Karpas-422 (cell line): ENCODE measurements around the gene PKNOX2. TPM values are rescaled to one million over a fixed set of nuclear protein-coding genes. Genes with fewer than 3 reads are reported as not detected.
A peak's percentile ranks its signal among the peaks of the same experiment; 100 is the strongest.

Experiments
- DNase-seq: peaks from one replicate; pipeline ENCODE4 v3.0.0-alpha.2; 2015
- H2AFZ ChIP-seq: fragments of 200-600 bp; sonication (generic); 2 replicates; pipeline ENCODE4 v1.6.1; 2014; ENCODE audit warnings: antibody characterized with exemption, low read length, mixed read lengths
- H3K27ac ChIP-seq: fragments of 200-600 bp; sonication (generic); 2 replicates; pipeline ENCODE4 v1.5.1; 2014; ENCODE audit warnings: mild to moderate bottlenecking, low read length, moderate library complexity
- H3K27me3 ChIP-seq: fragments of 200-600 bp; sonication (generic); 2 replicates; pipeline ENCODE4 v1.6.1; 2014; ENCODE audit warnings: low read length, mixed read lengths
- H3K36me3 ChIP-seq: fragments of 200-600 bp; sonication (generic); 2 replicates; pipeline ENCODE4 v1.6.1; 2014; ENCODE audit warnings: low read length, mixed read lengths; ENCODE audit not compliant: insufficient read depth
- H3K4me1 ChIP-seq: fragments of 200-600 bp; sonication (generic); 2 replicates; pipeline ENCODE4 v1.6.1; 2014; ENCODE audit warnings: mild to moderate bottlenecking, low read length, mixed read lengths
- H3K4me2 ChIP-seq: fragments of 200-600 bp; sonication (generic); 2 replicates; pipeline ENCODE4 v1.6.1; 2014; ENCODE audit warnings: low read length, low read depth, mild to moderate bottlenecking; ENCODE audit not compliant: poor library complexity, severe bottlenecking
- H3K4me3 ChIP-seq: fragments of 200-600 bp; sonication (generic); 2 replicates; pipeline ENCODE4 v1.5.1; 2014; ENCODE audit warnings: mild to moderate bottlenecking, antibody characterized with exemption, low read length, mixed read lengths
- H3K79me2 ChIP-seq: fragments of 200-600 bp; sonication (generic); 2 replicates; pipeline ENCODE4 v1.6.1; 2014; ENCODE audit warnings: mild to moderate bottlenecking, low read length, mixed read lengths
- H3K9ac ChIP-seq: fragments of 200-600 bp; sonication (generic); 2 replicates; pipeline ENCODE4 v1.6.0; 2014; ENCODE audit warnings: low read length
- H3K9me2 ChIP-seq: fragments of 200-600 bp; sonication (generic), shearing (Covaris generic); replicated peaks from 2 replicates; pipeline ENCODE4 v1.6.0; 2014; ENCODE audit warnings: mild to moderate bottlenecking, low read length, moderate library complexity; ENCODE audit not compliant: insufficient read depth
- H3K9me3 ChIP-seq: fragments of 300-700, 200-600 bp; sonication (generic); 2 replicates; pipeline ENCODE4 v1.6.1; 2014; ENCODE audit warnings: low read length, mixed read lengths
- H4K20me1 ChIP-seq: fragments of 200-600 bp; sonication (generic); 2 replicates; pipeline ENCODE4 v1.6.1; 2014; ENCODE audit warnings: mild to moderate bottlenecking, antibody characterized with exemption, low read length, low read depth; ENCODE audit not compliant: insufficient read depth
- total RNA-seq: library from RNA; depleted of rRNA; stranded (reverse); fragments of >200 nt; shearing (Covaris generic); gene quantifications from 2 replicates; pipeline ENCODE4 v1.2.3, GENCODE V29; 2014; ENCODE audit warnings: low replicate concordance

The PKNOX2 gene
- total RNA-seq, 1 experiment from 2014 or later: 1.5 TPM

DNA sequence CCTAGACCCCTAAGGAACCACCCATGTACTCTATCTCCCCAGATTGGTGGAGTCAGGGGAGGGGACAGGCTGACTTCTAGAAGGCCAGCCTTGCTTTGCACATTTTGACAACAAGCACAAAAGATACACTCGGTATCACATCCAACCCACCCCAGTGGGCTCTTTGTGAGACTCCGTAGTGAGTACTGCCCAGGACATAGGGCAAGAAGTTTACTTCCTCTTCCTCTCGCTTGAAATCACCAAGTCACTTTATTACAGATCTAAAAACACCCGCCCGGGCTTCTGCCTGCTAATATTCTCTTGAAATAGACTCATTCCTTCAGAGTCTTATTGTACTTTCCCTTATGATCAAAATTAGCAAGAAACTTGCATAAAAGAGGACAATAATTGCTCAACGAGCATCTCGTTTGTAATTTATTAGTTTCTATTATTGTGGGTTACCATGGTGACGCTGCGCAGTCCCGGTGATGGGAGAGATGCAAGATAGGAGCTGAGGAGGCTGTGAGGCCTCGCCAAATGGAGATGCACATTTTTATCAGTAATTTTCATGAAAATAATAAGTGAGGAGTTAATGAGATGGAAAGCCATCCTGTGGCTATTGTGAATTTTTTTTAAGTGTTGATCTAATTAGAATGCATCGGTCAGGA lies 234.6 kb downstream of the PKNOX2 start:
- no peaks in the 10 kb centered on the region for H4K20me1 ChIP-seq
- peak overlapping the region; percentile 56 for H3K4me2 ChIP-seq
- peaks cover 88% of the 10 kb centered on the region for H3K4me1 ChIP-seq
- no peaks in the 10 kb centered on the region for H3K9me3 ChIP-seq
- H3K9ac ChIP-seq: peak overlapping the region; percentile 61
- no peaks in the 10 kb centered on the region for H3K36me3 ChIP-seq
- 0 out of 2 replicates have a peak overlapping the region, but pooled peaks have one; percentile 36 for H2AFZ ChIP-seq
- H3K9me2 ChIP-seq: no peaks in the 10 kb centered on the region
- peak overlapping the region; percentile 39; the same call in 1 of the 2 replicates for H3K4me3 ChIP-seq
- no peaks in the 10 kb centered on the region for H3K27me3 ChIP-seq
- H3K27ac ChIP-seq: peak overlapping the region; percentile 84
- H3K79me2 ChIP-seq: no peaks in the 10 kb centered on the region
- DNase-seq: peak; percentile 74

DNA sequence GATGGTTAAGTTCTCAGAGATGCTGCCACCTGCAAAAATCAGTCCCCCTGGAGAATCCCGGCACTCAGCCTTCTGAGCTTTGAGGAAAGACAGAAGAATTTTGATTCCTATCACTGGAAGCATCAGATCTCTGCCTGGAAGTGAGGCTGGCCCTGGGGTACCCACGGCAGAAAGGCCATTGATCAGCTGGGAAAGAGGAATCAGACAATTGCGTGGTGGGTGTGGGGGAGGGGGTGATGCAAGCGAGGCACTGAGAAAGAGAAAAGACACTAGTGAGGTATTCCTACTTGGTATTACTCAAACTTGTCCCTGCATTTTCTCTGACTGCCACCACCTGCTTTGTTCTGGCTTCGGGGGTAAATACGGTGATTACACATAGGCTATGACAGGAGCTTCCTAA lies 235.4 kb downstream of the PKNOX2 start:
- no peaks in the 10 kb centered on the region for H3K9me3 ChIP-seq
- peak overlapping the region; percentile 56 for H3K4me2 ChIP-seq
- H3K4me3 ChIP-seq: no peak overlapping the region
- H2AFZ ChIP-seq: no peak overlapping the region
- H3K36me3 ChIP-seq: no peaks in the 10 kb centered on the region
- peaks cover 90% of the 10 kb centered on the region for H3K4me1 ChIP-seq
- no peaks in the 10 kb centered on the region for H3K9me2 ChIP-seq
- no peaks in the 10 kb centered on the region for H3K27me3 ChIP-seq
- H3K9ac ChIP-seq: peak overlapping the region; percentile 30; the same call in 1 of the 2 replicates
- no peaks in the 10 kb centered on the region for H4K20me1 ChIP-seq
- no peaks in the 10 kb centered on the region for H3K79me2 ChIP-seq
- H3K27ac ChIP-seq: peak overlapping the region; percentile 84; the same call in 1 of the 2 replicates
- DNase-seq: peak; percentile 31

DNA sequence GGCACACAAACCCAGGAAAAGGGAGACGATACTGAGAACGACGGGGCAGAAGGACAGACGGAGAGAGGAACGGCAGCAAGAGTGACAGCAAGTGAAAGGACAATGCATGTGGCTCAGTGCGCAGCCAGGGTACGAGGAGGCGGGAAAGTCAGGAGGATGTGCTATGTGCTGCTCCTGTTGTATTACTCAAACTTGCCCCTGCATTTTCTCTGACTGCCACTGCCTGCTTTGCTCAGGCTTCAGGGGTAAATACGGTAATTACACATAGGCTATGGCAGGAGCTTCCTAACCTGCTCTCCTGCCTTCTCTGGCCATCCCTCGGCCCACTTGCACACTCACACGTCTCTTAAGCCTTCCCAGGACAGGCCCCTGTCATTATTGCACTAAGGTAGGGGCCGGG lies 236.7 kb downstream of the PKNOX2 start:
- Histone ChIP-seq H3K4me3 (no peak overlapping the region), H3K27ac (no peak overlapping the region), H3K4me1 (peaks cover 91% of the 10 kb centered on the region), H3K79me2 (no peaks in the 10 kb centered on the region), H3K4me2 (no peak overlapping the region), H4K20me1 (no peaks in the 10 kb centered on the region), H3K27me3 (no peaks in the 10 kb centered on the region), H3K9me3 (no peaks in the 10 kb centered on the region), H2AFZ (no peak overlapping the region), H3K9ac (no peak overlapping the region), H3K36me3 (no peaks in the 10 kb centered on the region), H3K9me2 (no peaks in the 10 kb centered on the region)
- peak; percentile 45 for DNase-seq

DNA sequence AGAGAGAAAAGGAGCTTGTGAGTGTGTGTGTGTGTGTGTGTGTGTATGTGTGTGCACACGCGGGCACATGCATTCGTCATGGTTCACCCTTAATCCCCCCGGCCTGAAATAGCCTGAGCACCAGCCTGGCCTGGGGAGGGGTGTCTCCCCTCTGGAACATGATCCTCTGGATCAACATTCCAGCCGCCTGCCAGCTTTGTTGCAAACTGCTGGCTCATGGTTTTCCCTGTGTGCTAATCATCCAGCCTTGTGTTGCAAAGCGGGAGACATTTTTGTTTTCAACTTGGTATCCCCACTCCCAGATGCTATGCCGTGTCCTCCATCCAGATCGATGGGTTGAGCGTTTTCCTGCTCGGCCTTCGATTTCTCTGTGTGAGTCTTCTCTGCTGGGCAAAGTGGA lies 237.2 kb downstream of the PKNOX2 start:
- H3K27ac ChIP-seq: no peak overlapping the region
- no peaks in the 10 kb centered on the region for H3K79me2 ChIP-seq
- DNase-seq: no peak
- no peak overlapping the region for H3K9ac ChIP-seq
- no peaks in the 10 kb centered on the region for H4K20me1 ChIP-seq
- no peak overlapping the region for H3K4me2 ChIP-seq
- H3K9me2 ChIP-seq: no peaks in the 10 kb centered on the region
- H2AFZ ChIP-seq: no peak overlapping the region
- H3K27me3 ChIP-seq: no peaks in the 10 kb centered on the region
- no peaks in the 10 kb centered on the region for H3K9me3 ChIP-seq
- peaks cover 87% of the 10 kb centered on the region for H3K4me1 ChIP-seq
- no peak overlapping the region for H3K4me3 ChIP-seq
- no peaks in the 10 kb centered on the region for H3K36me3 ChIP-seq

DNA sequence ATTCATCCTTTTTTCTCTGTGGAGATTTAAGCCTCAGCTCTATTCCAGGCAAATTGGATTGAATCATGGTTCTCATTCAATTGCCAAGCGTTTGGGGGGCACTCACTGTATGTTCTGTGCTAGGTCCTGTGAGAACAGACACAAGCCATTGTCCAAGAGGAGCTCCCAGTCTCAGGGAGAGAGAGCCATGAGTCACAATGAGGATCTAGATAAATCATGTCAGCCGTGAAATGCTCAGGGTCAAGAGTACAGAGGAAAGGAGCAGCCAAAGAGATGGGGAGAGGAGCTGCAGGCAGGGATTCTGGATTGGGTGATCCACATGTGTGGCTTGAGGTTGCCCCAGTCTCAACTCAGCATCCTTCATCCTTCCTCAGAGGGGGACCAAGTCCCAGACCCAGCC lies 237.9 kb downstream of the PKNOX2 start:
- H3K4me2 ChIP-seq: no peak overlapping the region
- no peaks in the 10 kb centered on the region for H3K27me3 ChIP-seq
- H3K36me3 ChIP-seq: no peaks in the 10 kb centered on the region
- no peak overlapping the region for H3K4me3 ChIP-seq
- no peaks in the 10 kb centered on the region for H3K9me3 ChIP-seq
- peaks cover 87% of the 10 kb centered on the region for H3K4me1 ChIP-seq
- H4K20me1 ChIP-seq: no peaks in the 10 kb centered on the region
- no peak overlapping the region for H3K9ac ChIP-seq
- peak; percentile 25 for DNase-seq
- no peaks in the 10 kb centered on the region for H3K9me2 ChIP-seq
- H3K79me2 ChIP-seq: no peaks in the 10 kb centered on the region
- no peak overlapping the region for H3K27ac ChIP-seq
- no peak overlapping the region for H2AFZ ChIP-seq

DNA sequence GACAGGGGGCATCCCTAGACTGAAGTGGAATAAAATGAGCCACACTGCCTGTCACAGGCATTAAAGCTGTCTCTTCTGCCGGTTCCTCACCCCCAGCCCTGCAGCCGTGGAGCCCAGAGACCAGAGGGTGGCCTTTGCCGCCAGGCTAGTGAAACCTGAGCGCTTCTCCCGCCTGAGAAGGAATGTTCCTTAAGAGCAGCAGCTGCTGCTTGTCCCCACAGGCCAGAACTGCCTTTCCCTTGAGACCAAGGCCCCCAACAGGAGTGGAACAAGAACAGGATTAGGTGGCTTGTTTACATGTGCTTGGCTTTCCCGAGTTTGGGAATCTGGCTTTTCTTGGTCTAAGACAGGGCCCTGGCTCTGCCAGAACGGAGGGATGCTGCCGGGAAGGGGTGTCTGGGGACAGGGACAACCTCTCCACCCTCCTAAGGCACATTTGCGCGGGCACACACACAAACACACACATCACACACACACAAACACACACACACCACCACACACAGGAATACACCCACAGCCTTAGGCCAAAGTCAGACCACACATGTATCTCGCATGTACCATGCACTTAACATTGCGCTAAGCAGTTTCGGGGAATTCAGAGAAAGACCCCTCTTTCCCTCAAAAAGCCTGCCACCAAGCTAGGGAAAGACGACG lies 239.7 kb downstream of the PKNOX2 start:
- peak; percentile 36 for DNase-seq
- no peaks in the 10 kb centered on the region for H3K9me3 ChIP-seq
- H3K9ac ChIP-seq: peak overlapping the region; percentile 20; the same call in 1 of the 2 replicates
- no peaks in the 10 kb centered on the region for H3K9me2 ChIP-seq
- no peak overlapping the region for H2AFZ ChIP-seq
- H3K4me2 ChIP-seq: no peak overlapping the region
- H3K79me2 ChIP-seq: no peaks in the 10 kb centered on the region
- H4K20me1 ChIP-seq: no peaks in the 10 kb centered on the region
- no peaks in the 10 kb centered on the region for H3K36me3 ChIP-seq
- H3K27me3 ChIP-seq: no peaks in the 10 kb centered on the region
- peaks cover 82% of the 10 kb centered on the region for H3K4me1 ChIP-seq
- no peak overlapping the region for H3K27ac ChIP-seq
- H3K4me3 ChIP-seq: no peak overlapping the region

DNA sequence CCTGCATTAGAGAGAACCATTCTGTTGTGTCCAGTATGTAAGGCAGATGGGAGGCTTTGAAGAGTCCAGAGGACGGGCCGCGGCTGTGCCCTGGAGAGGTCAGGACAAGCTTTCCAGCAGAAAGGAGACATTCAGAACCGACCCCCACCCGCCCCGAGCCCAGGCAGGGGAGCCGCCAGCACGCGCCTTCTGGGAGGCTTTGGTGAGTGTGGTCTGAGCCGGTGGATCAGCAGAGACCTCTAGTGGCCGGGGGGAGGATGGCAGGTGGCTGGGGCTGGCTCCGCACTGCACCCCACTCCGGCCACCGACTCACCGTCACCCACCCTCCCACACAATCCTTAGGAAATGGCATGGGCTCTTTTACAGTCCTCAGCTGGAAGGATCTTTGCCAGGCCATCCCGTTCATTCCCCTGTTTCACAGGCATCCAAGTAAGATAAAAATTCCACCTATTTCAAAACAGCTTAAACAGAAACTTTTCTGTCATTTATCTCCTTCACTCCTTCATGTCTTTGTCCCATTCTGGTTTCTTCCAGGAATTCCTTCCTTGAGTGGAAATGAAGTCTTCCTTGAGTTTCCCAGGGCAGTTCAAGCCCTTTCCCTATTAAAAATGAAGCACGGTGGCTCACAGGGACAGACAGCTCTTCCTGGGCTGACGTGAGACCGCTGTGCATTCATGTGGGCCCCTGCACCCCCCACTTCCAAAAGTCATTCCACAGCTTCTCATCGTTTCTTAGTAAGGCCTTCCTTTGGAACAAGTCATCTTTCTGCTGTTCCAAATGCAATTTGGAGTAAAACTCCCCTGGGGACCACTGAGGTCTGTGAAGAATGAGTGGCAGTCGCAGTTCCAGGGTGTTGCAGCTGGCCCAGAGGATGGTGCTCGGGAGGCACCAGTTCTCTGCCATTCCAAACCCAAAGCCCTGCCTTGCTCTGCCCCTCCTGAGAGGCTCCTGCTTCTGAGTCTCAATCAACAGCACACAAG lies 240.6 kb downstream of the PKNOX2 start:
- Histone ChIP-seq H3K27me3 (no peaks in the 10 kb centered on the region), H2AFZ (no peak overlapping the region), H3K9me2 (no peaks in the 10 kb centered on the region), H3K9ac (no peak overlapping the region), H3K9me3 (no peaks in the 10 kb centered on the region), H3K27ac (no peak overlapping the region), H3K79me2 (no peaks in the 10 kb centered on the region), H3K4me1 (peaks cover 74% of the 10 kb centered on the region), H3K4me3 (no peak overlapping the region), H3K36me3 (no peaks in the 10 kb centered on the region), H4K20me1 (no peaks in the 10 kb centered on the region), H3K4me2 (no peak overlapping the region)
- DNase-seq: peak; percentile 73

DNA sequence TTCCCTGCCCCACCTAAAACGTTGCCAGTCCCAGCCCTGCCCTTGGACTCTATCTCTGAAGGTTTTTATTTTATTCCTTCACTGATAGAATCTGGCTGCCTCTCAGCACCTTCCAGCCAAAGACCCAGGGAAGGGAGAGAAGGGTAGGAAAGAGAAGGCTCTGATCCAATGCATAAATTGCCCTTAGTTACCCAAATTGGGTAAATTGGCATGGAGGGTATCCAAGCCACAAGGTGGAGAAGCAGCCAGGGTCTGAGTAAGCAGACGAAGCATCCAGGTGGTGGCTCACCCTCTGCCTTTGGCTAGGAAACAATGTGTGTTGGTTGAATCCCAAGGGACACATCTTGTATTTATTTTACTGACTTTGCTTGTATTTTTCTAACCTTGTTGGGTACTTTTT lies 242.5 kb downstream of the PKNOX2 start:
- peaks cover 62% of the 10 kb centered on the region for H3K4me1 ChIP-seq
- H4K20me1 ChIP-seq: no peaks in the 10 kb centered on the region
- no peaks in the 10 kb centered on the region for H3K36me3 ChIP-seq

More for the DNA sequence above, 242.5 kb downstream of the PKNOX2 start:
- H3K9ac ChIP-seq: no peak overlapping the region
- peak; percentile 17 for DNase-seq
- no peak overlapping the region for H3K4me2 ChIP-seq
- H3K27ac ChIP-seq: no peak overlapping the region
- H3K9me3 ChIP-seq: no peaks in the 10 kb centered on the region
- no peak overlapping the region for H3K4me3 ChIP-seq
- no peak overlapping the region for H2AFZ ChIP-seq
- no peaks in the 10 kb centered on the region for H3K9me2 ChIP-seq
- no peaks in the 10 kb centered on the region for H3K79me2 ChIP-seq
- H3K27me3 ChIP-seq: no peaks in the 10 kb centered on the region
